Activated CD4-positive, alpha-beta T cell treated with anti-CD3 and anti-CD28 coated beads for 36 hours (primary cell): ENCODE measurements around the gene TSR2. TPM values are rescaled to one million over a fixed set of nuclear protein-coding genes. Genes with fewer than 3 reads are reported as not detected.
"Not testable (repeated sequence)": the region's sequence is repeated elsewhere in the genome, so short reads cannot be mapped to it uniquely, and the experiment has no call there.

Source experiments
- ATAC-seq: fragments of 200-7000 bp; cut with Tn5 transposase; one replicate; pipeline ENCODE4 v1.10.0; 2021; ENCODE audit warnings: mild to moderate bottlenecking, moderate library complexity
- CTCF ChIA-PET: fragments of 350-600 bp; sonication (Branson Sonifier 250); formaldehyde crosslinking; loops from one replicate; lab custom pipeline; 2021; ENCODE audit warnings: antibody characterized with exemption; lab: Charles Lee
- POLR2A ChIA-PET: fragments of 350-600 bp; sonication (Branson Sonifier 250); formaldehyde crosslinking; loops from one replicate; lab custom pipeline; 2021; ENCODE audit warnings: antibody characterized with exemption, inconsistent platforms; lab: Charles Lee
- DNase-seq: peaks from one replicate; pipeline ENCODE4 v3.0.0-alpha.2; 2020
- H3K27ac Mint-ChIP-seq: one replicate; pipeline ENCODE4 v1.8.0; 2021; ENCODE audit warnings: mixed read lengths
- H3K27me3 Mint-ChIP-seq: one replicate; pipeline ENCODE4 v1.8.0; 2021; ENCODE audit warnings: mixed read lengths
- H3K36me3 Mint-ChIP-seq: one replicate; pipeline ENCODE4 v1.8.0; 2021; ENCODE audit warnings: low read depth, mixed read lengths
- H3K4me1 Mint-ChIP-seq: one replicate; pipeline ENCODE4 v1.8.0; 2021; ENCODE audit warnings: mixed read lengths
- H3K4me3 Mint-ChIP-seq: one replicate; pipeline ENCODE4 v1.8.0; 2021; ENCODE audit warnings: mild to moderate bottlenecking, moderate library complexity, mixed read lengths
- H3K9me3 Mint-ChIP-seq: one replicate; pipeline ENCODE4 v1.8.0; 2021; ENCODE audit warnings: low read depth, mixed read lengths
- intact Hi-C, 2 experiments: fragments of 100-400 bp; cut with DNase I in 1 of 2; cut with micrococcal nuclease in 1 of 2; formaldehyde crosslinking; loops; one replicate each; pipeline versions ENCODE4 v1.14.2 to v1.15.1; 2022 to 2024; cut with DNase I, micrococcal nuclease
- total RNA-seq, 2 experiments: library from RNA; stranded (reverse); gene quantifications; one replicate each; pipeline ENCODE4 v1.2.3, GENCODE V29; 2021

The TSR2 gene
- total RNA-seq, 2 experiments from 2014 or later: 31.0 to 34.1 TPM

- intact Hi-C loops: no loop called here
- DNase-seq (no peak), ATAC-seq (no peak)
- no peaks in the 10 kb centered on the region for H3K36me3 Mint-ChIP-seq
- ChIA-PET POLR2A (no interaction called here), CTCF (no interaction called here)
- H3K9me3 Mint-ChIP-seq: no peaks in the 10 kb centered on the region
- H3K4me1 Mint-ChIP-seq: no peaks in the 10 kb centered on the region
- no peak overlapping the region for H3K4me3 Mint-ChIP-seq
- H3K27me3 Mint-ChIP-seq: no peaks in the 10 kb centered on the region
- H3K27ac Mint-ChIP-seq: no peak overlapping the region
These were observed 39.2 kb downstream of the TSR2 start for GRCh38 chrX:54479136-54480111.

GRCh38 chrX:54482839-54483593, 42.8 kb downstream of the TSR2 start:
- intact Hi-C loops: no loop called here
- ChIA-PET POLR2A (no interaction called here), CTCF (no interaction called here)
- Mint-ChIP-seq H3K27me3 (peaks cover 2% of the 10 kb centered on the region), H3K4me1 (no peaks in the 10 kb centered on the region), H3K27ac (no peak overlapping the region), H3K4me3 (no peak overlapping the region), H3K36me3 (no peaks in the 10 kb centered on the region), H3K9me3 (no peaks in the 10 kb centered on the region)
- ATAC-seq (no peak), DNase-seq (no peak)

DNA sequence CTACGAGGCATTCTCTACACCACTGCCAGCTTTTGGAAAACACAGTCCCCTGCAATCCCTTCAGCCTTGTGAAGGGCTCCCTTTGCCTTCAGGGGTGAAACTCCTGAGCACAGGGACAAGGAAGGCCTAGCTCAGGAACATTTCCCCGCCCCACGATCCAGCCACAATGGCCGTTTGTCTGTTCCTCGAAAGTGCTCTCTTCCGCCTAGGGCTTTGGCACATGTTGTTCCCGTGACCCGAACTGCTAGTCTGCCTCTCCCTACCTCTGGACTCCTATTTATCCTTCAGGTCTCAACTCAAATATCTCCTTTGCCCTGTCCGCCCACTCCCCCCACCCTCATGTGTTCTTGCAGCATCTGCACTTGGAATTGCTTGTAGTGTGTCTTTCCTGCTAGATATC, 43.7 kb downstream of the TSR2 start:
- Mint-ChIP-seq H3K27ac (no peak overlapping the region), H3K4me1 (no peaks in the 10 kb centered on the region), H3K36me3 (no peaks in the 10 kb centered on the region), H3K27me3 (peaks cover 2% of the 10 kb centered on the region), H3K9me3 (no peaks in the 10 kb centered on the region), H3K4me3 (no peak overlapping the region)
- intact Hi-C loops: no loop called here
- no peak for ATAC-seq
- POLR2A ChIA-PET: no interaction called here
- CTCF ChIA-PET: no interaction called here
- DNase-seq: no peak

DNA sequence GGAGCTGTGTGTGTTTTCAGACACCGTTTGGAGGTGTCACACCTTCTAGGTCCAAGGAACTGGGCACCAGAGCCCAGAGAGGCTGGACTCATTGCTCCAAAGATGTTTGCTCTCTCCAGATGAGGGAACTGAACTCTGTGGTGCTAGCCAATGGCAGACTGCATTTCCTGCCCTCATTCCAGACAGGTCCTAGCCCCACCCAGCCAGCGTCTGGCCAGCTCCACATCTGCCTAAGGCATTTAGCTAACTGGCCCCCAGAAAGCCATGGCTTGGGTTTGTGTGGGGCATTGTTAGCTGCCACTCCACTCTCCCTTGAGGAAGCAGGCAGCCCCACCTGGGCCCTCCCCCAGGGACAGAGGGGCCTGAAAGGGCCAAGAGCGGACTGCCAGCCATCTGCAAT, 44.5 kb downstream of the TSR2 start:
- Mint-ChIP-seq H3K4me1 (no peaks in the 10 kb centered on the region), H3K9me3 (peaks cover under 1% of the 10 kb centered on the region), H3K36me3 (no peaks in the 10 kb centered on the region), H3K27me3 (peaks cover 2% of the 10 kb centered on the region), H3K27ac (no peak overlapping the region), H3K4me3 (no peak overlapping the region)
- ATAC-seq (no peak), DNase-seq (no peak)
- CTCF ChIA-PET: interaction anchor here (0.7 kb wide), 1 partner anchor 1220 kb away, joined by 3 read pairs; no protein-coding TSS in a partner anchor
- POLR2A ChIA-PET: no interaction called here
- intact Hi-C loops: no loop called here

GRCh38 chrX:54489819-54490218, 49.6 kb downstream of the TSR2 start:
- ATAC-seq, H3K9me3 Mint-ChIP-seq, H3K36me3 Mint-ChIP-seq, H3K27me3 Mint-ChIP-seq, intact Hi-C loops, H3K4me3 Mint-ChIP-seq, H3K27ac Mint-ChIP-seq, H3K4me1 Mint-ChIP-seq, POLR2A ChIA-PET, DNase-seq, CTCF ChIA-PET: not testable (repeated sequence)

DNA sequence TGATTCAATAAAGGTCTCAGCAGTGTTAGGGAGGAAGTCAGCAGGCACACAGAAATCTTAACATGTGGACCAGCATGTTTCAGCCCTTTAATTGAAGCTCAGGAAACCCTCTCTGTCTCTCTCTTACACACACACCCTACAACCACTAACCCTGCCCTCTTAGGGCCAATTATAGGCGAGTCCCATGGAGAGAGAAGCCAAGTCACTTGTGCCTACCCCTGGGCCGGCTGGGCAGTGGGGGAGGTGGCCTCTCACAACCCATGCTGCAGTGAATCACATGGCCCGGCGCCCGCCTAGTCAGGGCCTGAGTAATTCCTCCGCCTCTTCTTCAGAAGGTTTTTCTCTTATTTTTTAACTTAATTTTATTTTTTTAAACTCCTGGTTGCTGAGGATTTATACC, 52.1 kb downstream of the TSR2 start:
- Mint-ChIP-seq H3K4me3 (no peak overlapping the region), H3K27ac (no peak overlapping the region), H3K4me1 (peaks cover 7% of the 10 kb centered on the region), H3K9me3 (peaks cover 3% of the 10 kb centered on the region), H3K36me3 (no peaks in the 10 kb centered on the region), H3K27me3 (peaks cover 14% of the 10 kb centered on the region)
- ChIA-PET CTCF (no interaction called here), POLR2A (no interaction called here)
- DNase-seq (no peak), ATAC-seq (no peak)
- intact Hi-C loops: no loop called here

- peaks cover 3% of the 10 kb centered on the region for H3K9me3 Mint-ChIP-seq
- H3K27me3 Mint-ChIP-seq: peaks cover 24% of the 10 kb centered on the region
- peaks cover 7% of the 10 kb centered on the region for H3K4me1 Mint-ChIP-seq
- no peaks in the 10 kb centered on the region for H3K36me3 Mint-ChIP-seq
- no peak for ATAC-seq
- ChIA-PET CTCF (no interaction called here), POLR2A (no interaction called here)
- intact Hi-C loops: no loop called here
- DNase-seq: no peak
- H3K27ac Mint-ChIP-seq: no peak overlapping the region
- peak overlapping the region; percentile 33 for H3K4me3 Mint-ChIP-seq
These were observed 54.2 kb downstream of the TSR2 start for GRCh38 chrX:54494166-54494988.

Other genes with a start within 250 kb of the TSR2 start
- 1 to 10 TPM in 1 of 2 experiments, under 1 TPM in 1; 0.74 to 1.1 TPM for gene WNK3, start 82.4 kb upstream of the TSR2 start, total RNA-seq
- gene FGD1, start 55.8 kb downstream of the TSR2 start, total RNA-seq: under 1 TPM; 0.18 to 0.28 TPM
- 10 to 100 TPM; 62.5 to 62.8 TPM for gene GNL3L, start 89.8 kb downstream of the TSR2 start, total RNA-seq